NCI-H2171 (cell line): ENCODE data around the gene CEACAM18.

Source experiments
- DNase-seq: peaks from one replicate; lab custom pipeline; 2025; lab: John Stamatoyannopoulos, UW

CEACAM18 gene

GRCh38 chr19:51531349-51532315, 53.3 kb downstream of the CEACAM18 start, which contains the start of gene SIGLEC6:
TSS of gene SIGLEC6 (minus strand) at chr19:51531670. CDS start at chr19:51531648, 22 bp downstream.
- no peak for DNase-seq

- no peak for DNase-seq
Measured at GRCh38 chr19:51535535-51535934, 57.2 kb downstream of the CEACAM18 start.

- no peak for DNase-seq
Measured at GRCh38 chr19:51539821-51540366, 61.6 kb downstream of the CEACAM18 start.
